A549 (cell line): ENCODE results near the gene NFKBIE. TPM values are rescaled to one million over a fixed set of nuclear protein-coding genes. Genes with fewer than 3 reads are reported as not detected.

Source experiments
- ATAC-seq, 2 experiments: fragments of 200-7000 bp in 1 of 2; fragments of >200 bp in 1 of 2; cut with Nextera tagmentation in 1 of 2; cut with Tn5 transposase in 1 of 2; 3 replicates each; pipeline versions ENCODE4 v1.8.0 to v1.9.1; 2018 to 2020; ENCODE audit warnings: mild to moderate bottlenecking in 1 of 2, moderate library complexity in 1 of 2
- CTCF ChIA-PET: fragments of 300-600 bp; sonication (Branson Sonifier 250); formaldehyde crosslinking; extraction: SDS; loops from one replicate; lab custom pipeline; 2021; ENCODE audit warnings: antibody characterized with exemption, inconsistent platforms; lab: Yijun Ruan, JAX
- POLR2A ChIA-PET: fragments of 350-600 bp; formaldehyde crosslinking; extraction: SDS; loops from one replicate; lab custom pipeline; 2021; ENCODE audit warnings: antibody characterized with exemption, inconsistent platforms; lab: Yijun Ruan, JAX
- DNase-seq, 2 experiments: peaks; one replicate each; pipeline versions ENCODE4 v3.0.0 to v3.0.0-alpha.2; 2011 to 2016; ENCODE audit warnings: low read depth in 1 of 2, low spot score in 1 of 2
- FAIRE-seq: peaks from 2 replicates; lab custom pipeline; 2011; peaks lifted over from hg19 to GRCh38; lab: Jason Lieb, UNC
- H3K27ac ChIP-seq, 2 experiments: fragments of >200 bp; sonication (Bioruptor Twin); formaldehyde crosslinking; 3 replicates each; pipeline ENCODE4 v1.5.1; 2016 to 2017
- H3K4me1 ChIP-seq: fragments of >200 bp; sonication (Bioruptor Twin); formaldehyde crosslinking; 3 replicates; pipeline ENCODE4 v1.6.1; 2016
- H3K4me2 ChIP-seq: fragments of >200 bp; sonication (Bioruptor Twin); formaldehyde crosslinking; 3 replicates; pipeline ENCODE4 v1.6.1; 2016
- H3K4me3 ChIP-seq: fragments of >200 bp; sonication (Bioruptor Twin); formaldehyde crosslinking; 3 replicates; pipeline ENCODE4 v1.5.1; 2016
- H3K9me3 ChIP-seq: fragments of >200 bp; sonication (Bioruptor Twin); formaldehyde crosslinking; 3 replicates; pipeline ENCODE4 v1.6.1; 2016
- CEBPB ChIP-seq, 2 experiments: fragments of >200 bp in 1 of 2; sonication (Bioruptor Twin) in 1 of 2; formaldehyde crosslinking in 1 of 2; IDR thresholded peaks; 2 replicates each; pipeline ENCODE4 v1.6.1; 2012 to 2016
- CHD2 ChIP-seq: fragments of 150-350 bp; IDR thresholded peaks from 2 replicates; pipeline ENCODE4 v1.6.1; 2014; ENCODE audit warnings: low read length; ENCODE audit not compliant: partially characterized antibody
- FOSL2 ChIP-seq, 2 experiments: fragments of 450-650 bp in 1 of 2; fragments of >200 bp in 1 of 2; sonication (Bioruptor Twin) in 1 of 2; formaldehyde crosslinking; IDR thresholded peaks; 2 replicates each; pipeline versions ENCODE4 v1.5.0 to v1.6.1; 2016 to 2020; ENCODE audit warnings: mild to moderate bottlenecking in 1 of 2, moderate library complexity in 1 of 2
- HOXB5 ChIP-seq: fragments of 250-450 bp; sonication (Bioruptor Pico); IDR thresholded peaks from 2 replicates; pipeline ENCODE4 v1.5.0; 2020; ENCODE audit warnings: mild to moderate bottlenecking, moderate library complexity
- JUNB ChIP-seq: fragments of >200 bp; sonication (Bioruptor Twin); formaldehyde crosslinking; IDR thresholded peaks from 2 replicates; pipeline ENCODE4 v1.6.1; 2016
- KDM5A ChIP-seq: fragments of 200-600 bp; sonication (generic); IDR thresholded peaks from 2 replicates; pipeline ENCODE4 v1.6.1; 2016; ENCODE audit warnings: antibody characterized with exemption, mild to moderate bottlenecking
- POLR2A ChIP-seq: IDR thresholded peaks from 2 replicates; pipeline ENCODE4 v1.6.1; 2012; ENCODE audit warnings: mild to moderate bottlenecking, low read length
- RFX5 ChIP-seq: fragments of 450-650 bp; IDR thresholded peaks from 2 replicates; pipeline ENCODE4 v1.7.1; 2014; ENCODE audit warnings: antibody characterized with exemption, mild to moderate bottlenecking, moderate library complexity
- RNF2 ChIP-seq: fragments of 200-600 bp; sonication (generic); IDR thresholded peaks from 2 replicates; pipeline ENCODE4 v1.6.1; 2016; ENCODE audit warnings: low read depth, mild to moderate bottlenecking, antibody characterized with exemption, moderate library complexity, borderline replicate concordance
- SREBF2 ChIP-seq: fragments of 450-650 bp; IDR thresholded peaks from 2 replicates; pipeline ENCODE4 v1.6.1; 2014; ENCODE audit warnings: mild to moderate bottlenecking, moderate library complexity
- ZSCAN20 ChIP-seq: fragments of 250-450 bp; sonication (Bioruptor Pico); IDR thresholded peaks from 2 replicates; pipeline ENCODE4 v1.8.0; 2022; ENCODE audit warnings: mild to moderate bottlenecking, moderate library complexity
- WGBS: methylation state at CpG from one replicate; pipeline ENCODE4 v1.1.6; 2017; ENCODE audit errors: missing lambda C conversion rate; 5-methylcytosine and 5-hydroxymethylcytosine counted together
- polyA plus RNA-seq, 4 experiments: library from polyadenylated mRNA; depleted of rRNA in 3 of 4; stranded (reverse); fragments of >200 nt; fragmentation: RNase III in 1 of 4; extraction: RNeasy Plus Mini Kit Qiagen cat#74134 plus additional on column Dnase treatment in 1 of 4; gene quantifications; 2 replicates in 3 of 4; 3 replicates in 1 of 4; pipeline ENCODE4 v1.2.3, GENCODE V29; 2011 to 2017
- TF ChIP-seq, protein P1 (sequence below): IDR thresholded peaks from 2 replicates; pipeline ENCODE4 v1.6.1; 2012; ENCODE audit warnings: low read depth, borderline replicate concordance
- TF ChIP-seq, protein P2 (sequence below): fragments of 250-450 bp; sonication (Bioruptor Pico); IDR thresholded peaks from 2 replicates; pipeline ENCODE4 v1.5.0; 2020; ENCODE audit warnings: low read depth, mild to moderate bottlenecking, moderate library complexity
- TF ChIP-seq, protein P3 (sequence below): fragments of >200 bp; sonication (Bioruptor Twin); formaldehyde crosslinking; IDR thresholded peaks from 2 replicates; pipeline ENCODE4 v1.6.1; 2016
- TF ChIP-seq, protein P4 (sequence below): fragments of 250-450 bp; sonication (Bioruptor Pico); IDR thresholded peaks from 2 replicates; pipeline ENCODE4 v1.5.0; 2021; ENCODE audit warnings: mild to moderate bottlenecking, moderate library complexity, borderline replicate concordance
- TF ChIP-seq, protein P5 (sequence below): fragments of 450-650 bp; IDR thresholded peaks from 2 replicates; pipeline ENCODE4 v1.6.1; 2014; ENCODE audit warnings: antibody characterized with exemption
- TF ChIP-seq, protein P6 (sequence below): IDR thresholded peaks from 2 replicates; pipeline ENCODE4 v1.6.1; 2012

NFKBIE gene
- polyA plus RNA-seq, 2 of the 4 experiments (the other 2 are of a cell fraction) = 6.0 to 6.3 TPM

DNA sequence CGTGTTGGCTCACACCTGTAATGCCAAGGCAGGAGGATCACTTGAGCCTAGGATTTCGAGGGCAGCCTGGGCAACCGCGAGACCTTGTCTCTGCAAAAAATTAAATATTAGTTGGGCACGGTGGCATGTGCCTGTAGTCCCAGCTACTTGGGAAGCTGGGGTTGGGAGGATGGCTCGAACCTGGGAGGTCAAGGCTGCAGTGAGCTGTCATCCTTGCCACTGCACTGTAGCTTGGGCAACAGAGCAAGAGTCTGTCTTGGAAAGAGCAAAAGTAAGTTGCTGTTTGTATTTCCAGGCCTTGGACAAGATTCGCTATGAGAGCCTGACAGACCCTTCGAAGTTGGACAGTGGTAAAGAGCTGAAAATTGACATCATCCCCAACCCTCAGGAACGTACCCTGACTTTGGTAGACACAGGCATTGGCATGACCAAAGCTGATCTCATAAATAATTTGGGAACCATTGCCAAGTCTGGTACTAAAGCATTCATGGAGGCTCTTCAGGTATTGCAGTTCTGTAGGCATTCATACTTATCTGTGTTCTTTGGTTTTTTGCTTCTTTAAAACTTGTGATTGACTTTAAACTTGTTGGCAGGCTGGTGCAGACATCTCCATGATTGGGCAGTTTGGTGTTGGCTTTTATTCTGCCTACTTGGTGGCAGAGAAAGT lies 16.1 kb downstream of the NFKBIE start:
- CTCF ChIA-PET = interaction anchor here (1.3 to 7.8 kb wide), 2 partner anchors 12 to 14 kb away, joined by 7 to 56 read pairs; no protein-coding TSS in a partner anchor
- Histone ChIP-seq H3K9me3 (no peaks in the 10 kb centered on the region), H3K4me3 (peak overlapping the region; percentile 90), H3K4me2 (peak overlapping the region; percentile 99), H3K27ac (peak overlapping the region; percentile 95 to 99; a peak in 4 of 6 replicates), H3K4me1 (peaks cover 56% of the 10 kb centered on the region)
- WGBS = 36% methylated on average over 9 of the region's 9 CpGs
- ATAC-seq (no peak), FAIRE-seq (no peak), DNase-seq (no peak)
- POLR2A ChIA-PET = no interaction called here
- TF ChIP-seq, protein P1, sequence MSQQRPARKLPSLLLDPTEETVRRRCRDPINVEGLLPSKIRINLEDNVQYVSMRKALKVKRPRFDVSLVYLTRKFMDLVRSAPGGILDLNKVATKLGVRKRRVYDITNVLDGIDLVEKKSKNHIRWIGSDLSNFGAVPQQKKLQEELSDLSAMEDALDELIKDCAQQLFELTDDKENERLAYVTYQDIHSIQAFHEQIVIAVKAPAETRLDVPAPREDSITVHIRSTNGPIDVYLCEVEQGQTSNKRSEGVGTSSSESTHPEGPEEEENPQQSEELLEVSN = no peak
- TF ChIP-seq, protein P2, sequence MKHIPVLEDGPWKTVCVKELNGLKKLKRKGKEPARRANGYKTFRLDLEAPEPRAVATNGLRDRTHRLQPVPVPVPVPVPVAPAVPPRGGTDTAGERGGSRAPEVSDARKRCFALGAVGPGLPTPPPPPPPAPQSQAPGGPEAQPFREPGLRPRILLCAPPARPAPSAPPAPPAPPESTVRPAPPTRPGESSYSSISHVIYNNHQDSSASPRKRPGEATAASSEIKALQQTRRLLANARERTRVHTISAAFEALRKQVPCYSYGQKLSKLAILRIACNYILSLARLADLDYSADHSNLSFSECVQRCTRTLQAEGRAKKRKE (CRISPR knock-in tag) = no peak
- TF ChIP-seq, protein P3, sequence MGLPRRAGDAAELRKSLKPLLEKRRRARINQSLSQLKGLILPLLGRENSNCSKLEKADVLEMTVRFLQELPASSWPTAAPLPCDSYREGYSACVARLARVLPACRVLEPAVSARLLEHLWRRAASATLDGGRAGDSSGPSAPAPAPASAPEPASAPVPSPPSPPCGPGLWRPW = no peak

DNA sequence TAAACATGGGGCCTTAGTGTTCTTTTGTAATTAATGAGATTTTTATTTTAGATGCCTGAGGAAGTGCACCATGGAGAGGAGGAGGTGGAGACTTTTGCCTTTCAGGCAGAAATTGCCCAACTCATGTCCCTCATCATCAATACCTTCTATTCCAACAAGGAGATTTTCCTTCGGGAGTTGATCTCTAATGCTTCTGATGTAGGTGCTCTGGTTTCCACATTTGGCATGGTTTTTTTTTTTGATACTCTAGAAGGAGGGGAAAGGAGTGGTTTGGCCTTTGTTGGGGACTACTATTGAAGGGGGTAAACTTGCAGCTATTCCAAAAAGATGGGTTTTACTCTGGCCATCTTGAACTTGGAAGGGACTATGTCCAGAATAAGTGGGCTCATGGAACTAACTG lies 16.8 kb downstream of the NFKBIE start:
- TF ChIP-seq, protein P4, sequence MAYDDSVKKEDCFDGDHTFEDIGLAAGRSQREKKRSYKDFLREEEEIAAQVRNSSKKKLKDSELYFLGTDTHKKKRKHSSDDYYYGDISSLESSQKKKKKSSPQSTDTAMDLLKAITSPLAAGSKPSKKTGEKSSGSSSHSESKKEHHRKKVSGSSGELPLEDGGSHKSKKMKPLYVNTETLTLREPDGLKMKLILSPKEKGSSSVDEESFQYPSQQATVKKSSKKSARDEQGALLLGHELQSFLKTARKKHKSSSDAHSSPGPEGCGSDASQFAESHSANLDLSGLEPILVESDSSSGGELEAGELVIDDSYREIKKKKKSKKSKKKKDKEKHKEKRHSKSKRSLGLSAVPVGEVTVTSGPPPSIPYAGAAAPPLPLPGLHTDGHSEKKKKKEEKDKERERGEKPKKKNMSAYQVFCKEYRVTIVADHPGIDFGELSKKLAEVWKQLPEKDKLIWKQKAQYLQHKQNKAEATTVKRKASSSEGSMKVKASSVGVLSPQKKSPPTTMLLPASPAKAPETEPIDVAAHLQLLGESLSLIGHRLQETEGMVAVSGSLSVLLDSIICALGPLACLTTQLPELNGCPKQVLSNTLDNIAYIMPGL (CRISPR knock-in tag) = no peak
- TF ChIP-seq, protein P5, sequence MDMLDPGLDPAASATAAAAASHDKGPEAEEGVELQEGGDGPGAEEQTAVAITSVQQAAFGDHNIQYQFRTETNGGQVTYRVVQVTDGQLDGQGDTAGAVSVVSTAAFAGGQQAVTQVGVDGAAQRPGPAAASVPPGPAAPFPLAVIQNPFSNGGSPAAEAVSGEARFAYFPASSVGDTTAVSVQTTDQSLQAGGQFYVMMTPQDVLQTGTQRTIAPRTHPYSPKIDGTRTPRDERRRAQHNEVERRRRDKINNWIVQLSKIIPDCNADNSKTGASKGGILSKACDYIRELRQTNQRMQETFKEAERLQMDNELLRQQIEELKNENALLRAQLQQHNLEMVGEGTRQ = no peak
- TF ChIP-seq JUNB (no peak), SREBF2 (no peak), RNF2 (no peak), FOSL2 (IDR thresholded peaks at IDR 0.05) (no peak), FOSL2 (CRISPR knock-in tag; IDR thresholded peaks at IDR 0.05) (no peak), HOXB5 (CRISPR knock-in tag) (no peak), ZSCAN20 (no peak), RFX5 (no peak), CEBPB (IDR thresholded peaks at IDR 0.05) (no peak), KDM5A (no peak), POLR2A (no peak), CHD2 (no peak)
- TF ChIP-seq, protein P6, sequence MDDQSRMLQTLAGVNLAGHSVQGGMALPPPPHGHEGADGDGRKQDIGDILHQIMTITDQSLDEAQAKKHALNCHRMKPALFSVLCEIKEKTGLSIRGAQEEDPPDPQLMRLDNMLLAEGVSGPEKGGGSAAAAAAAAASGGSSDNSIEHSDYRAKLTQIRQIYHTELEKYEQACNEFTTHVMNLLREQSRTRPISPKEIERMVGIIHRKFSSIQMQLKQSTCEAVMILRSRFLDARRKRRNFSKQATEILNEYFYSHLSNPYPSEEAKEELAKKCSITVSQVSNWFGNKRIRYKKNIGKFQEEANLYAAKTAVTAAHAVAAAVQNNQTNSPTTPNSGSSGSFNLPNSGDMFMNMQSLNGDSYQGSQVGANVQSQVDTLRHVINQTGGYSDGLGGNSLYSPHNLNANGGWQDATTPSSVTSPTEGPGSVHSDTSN = no peak
- TF ChIP-seq, protein P2 (CRISPR knock-in tag) = no peak
- TF ChIP-seq, protein P3 = no peak
- Histone ChIP-seq H3K4me1 (peaks cover 52% of the 10 kb centered on the region), H3K4me2 (peak overlapping the region; percentile 99), H3K27ac (peak overlapping the region; percentile 95 to 99; a peak in 5 of 6 replicates), H3K4me3 (peak overlapping the region; percentile 90), H3K9me3 (no peaks in the 10 kb centered on the region)
- ChIA-PET POLR2A (interaction anchor here (1.0 kb wide), 1 partner anchor 9 kb away, joined by 3 read pairs; no protein-coding TSS in a partner anchor), CTCF (interaction anchor here (1.3 to 7.8 kb wide), 2 partner anchors 11 to 14 kb away, joined by 7 to 56 read pairs; no protein-coding TSS in a partner anchor)
- DNase-seq = no peak
- 11% methylated on average over 1 of the region's 1 CpG for WGBS
- FAIRE-seq = no peak
- ATAC-seq = no peak
